Stomach (tissue), 4 donors: ENCODE measurements around the gene POU3F3.

Experiments used
- POLR2A ChIP-seq, 4 donors: fragments of 450-650 bp; IDR thresholded peaks; one replicate each; pipeline ENCODE4 v1.6.1; 2016; ENCODE audit warnings: antibody characterized with exemption in 4 of 4, control low read depth in 2 of 4, mild to moderate bottlenecking in 1 of 4, moderate library complexity in 1 of 4
- POLR2AphosphoS5 ChIP-seq, 3 donors: sonication (generic); formaldehyde crosslinking; IDR thresholded peaks; one replicate each; pipeline ENCODE4 v1.6.1; 2016; ENCODE audit warnings: antibody characterized with exemption in 3 of 3
- TF ChIP-seq, protein P1 (sequence below), 7 experiments: fragments of 450-650 bp in 4 of 7; fragments of 200-600 bp in 3 of 7; sonication (generic) in 3 of 7; IDR thresholded peaks; one replicate each; pipeline ENCODE4 v1.5.1; 2016 to 2019; ENCODE audit warnings: antibody characterized with exemption in 7 of 7, control low read depth in 2 of 7, mild to moderate bottlenecking in 1 of 7

DNA sequence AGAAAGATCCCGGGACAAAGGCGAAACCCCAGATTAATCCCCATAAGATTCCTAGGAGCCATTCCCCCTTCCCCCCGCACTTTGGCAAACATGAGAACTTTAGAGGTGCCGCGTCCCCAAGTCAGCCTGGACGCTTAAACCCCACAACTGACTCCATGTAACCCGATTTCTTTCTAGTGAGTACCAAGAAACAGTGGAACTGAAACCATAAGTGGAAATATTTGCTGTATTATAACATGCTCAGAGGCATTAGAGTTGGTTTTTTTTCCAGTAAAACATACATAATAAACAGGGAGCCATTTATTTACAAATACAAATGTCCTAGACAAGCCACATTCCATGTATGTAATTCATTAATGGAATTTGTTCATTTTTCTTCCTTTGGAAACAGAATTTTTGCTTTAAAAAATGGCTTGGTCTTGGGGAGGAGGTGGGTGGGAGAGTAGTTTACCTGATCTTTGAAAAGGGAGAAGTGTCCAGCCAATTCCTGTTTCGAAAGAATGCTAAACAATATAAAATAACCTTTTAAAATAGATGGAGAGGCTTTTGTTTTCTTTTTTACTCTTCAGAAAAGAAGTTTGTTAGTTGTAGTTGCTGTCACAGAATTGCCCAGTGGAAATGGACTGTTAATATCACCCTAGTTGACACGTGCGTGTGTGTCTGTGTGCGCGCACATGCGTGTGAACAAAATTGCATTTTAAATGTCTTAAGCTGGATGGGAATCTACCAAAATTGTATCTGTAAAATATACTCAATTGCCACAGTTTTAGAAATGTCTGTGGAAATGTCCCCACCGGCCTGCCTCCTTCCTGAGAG, 10.6 kb downstream of the POU3F3 start:
- TF ChIP-seq, protein P1, sequence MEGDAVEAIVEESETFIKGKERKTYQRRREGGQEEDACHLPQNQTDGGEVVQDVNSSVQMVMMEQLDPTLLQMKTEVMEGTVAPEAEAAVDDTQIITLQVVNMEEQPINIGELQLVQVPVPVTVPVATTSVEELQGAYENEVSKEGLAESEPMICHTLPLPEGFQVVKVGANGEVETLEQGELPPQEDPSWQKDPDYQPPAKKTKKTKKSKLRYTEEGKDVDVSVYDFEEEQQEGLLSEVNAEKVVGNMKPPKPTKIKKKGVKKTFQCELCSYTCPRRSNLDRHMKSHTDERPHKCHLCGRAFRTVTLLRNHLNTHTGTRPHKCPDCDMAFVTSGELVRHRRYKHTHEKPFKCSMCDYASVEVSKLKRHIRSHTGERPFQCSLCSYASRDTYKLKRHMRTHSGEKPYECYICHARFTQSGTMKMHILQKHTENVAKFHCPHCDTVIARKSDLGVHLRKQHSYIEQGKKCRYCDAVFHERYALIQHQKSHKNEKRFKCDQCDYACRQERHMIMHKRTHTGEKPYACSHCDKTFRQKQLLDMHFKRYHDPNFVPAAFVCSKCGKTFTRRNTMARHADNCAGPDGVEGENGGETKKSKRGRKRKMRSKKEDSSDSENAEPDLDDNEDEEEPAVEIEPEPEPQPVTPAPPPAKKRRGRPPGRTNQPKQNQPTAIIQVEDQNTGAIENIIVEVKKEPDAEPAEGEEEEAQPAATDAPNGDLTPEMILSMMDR (IDR thresholded peaks at IDR 0.05) = no peak
- TF ChIP-seq POLR2A (IDR thresholded peaks at IDR 0.05) (no peak), POLR2AphosphoS5 (IDR thresholded peaks at IDR 0.05) (no peak)
